AG20443 (cell line): ENCODE measurements around the gene CWH43.
"Not testable (repeated sequence)": the region's sequence is repeated elsewhere in the genome, so short reads cannot be mapped to it uniquely, and the experiment has no call there.

Experiments used
- DNase-seq: peaks from one replicate; pipeline ENCODE4 v3.0.0; 2012; ENCODE audit warnings: low spot score, mixed read lengths

CWH43 gene

GRCh38 chr4:48976041-48976440 is 10.0 kb upstream of the CWH43 start:
- no peak for DNase-seq

- no peak for DNase-seq
Observed at GRCh38 chr4:48979914-48980579, 6.0 kb upstream of the CWH43 start.

- not testable (repeated sequence) for DNase-seq
Observed at GRCh38 chr4:48984005-48984404, 2.1 kb upstream of the CWH43 start.

- DNase-seq: no peak
Observed at GRCh38 chr4:48985602-48985975, 486 bp upstream of the CWH43 start.

GRCh38 chr4:48986654-48987164 is 634 bp downstream of the CWH43 start:
- no peak for DNase-seq

GRCh38 chr4:48989461-48990203 is 3.6 kb downstream of the CWH43 start:
- no peak for DNase-seq

GRCh38 chr4:48991357-48991756 is 5.3 kb downstream of the CWH43 start:
- DNase-seq: no peak

- DNase-seq: no peak
Observed at GRCh38 chr4:48997962-48998361, 11.9 kb downstream of the CWH43 start.

- no peak for DNase-seq
Observed at GRCh38 chr4:48998440-48998839, 12.4 kb downstream of the CWH43 start.

GRCh38 chr4:49000806-49001205 is 14.7 kb downstream of the CWH43 start:
- DNase-seq: no peak

- no peak for DNase-seq
Observed at GRCh38 chr4:49002931-49003330, 16.9 kb downstream of the CWH43 start.

- no peak for DNase-seq
Observed at GRCh38 chr4:49018718-49019295, 32.7 kb downstream of the CWH43 start.

- DNase-seq: peak; percentile 58
Observed at GRCh38 chr4:49032440-49033161, 46.5 kb downstream of the CWH43 start.

GRCh38 chr4:49036528-49036927 is 50.5 kb downstream of the CWH43 start:
- DNase-seq: no peak

- no peak for DNase-seq
Observed at GRCh38 chr4:49044270-49044669, 58.2 kb downstream of the CWH43 start.

- DNase-seq: no peak
Observed at GRCh38 chr4:49058306-49058705, 72.2 kb downstream of the CWH43 start.

GRCh38 chr4:49063670-49064069 is 77.6 kb downstream of the CWH43 start:
- DNase-seq: no peak

- not testable (repeated sequence) for DNase-seq
Observed at GRCh38 chr4:49072196-49072595, 86.1 kb downstream of the CWH43 start.

GRCh38 chr4:49091883-49092282 is 105.8 kb downstream of the CWH43 start:
- not testable (repeated sequence) for DNase-seq

- DNase-seq: not testable (repeated sequence)
Observed at GRCh38 chr4:49092608-49093135, 106.6 kb downstream of the CWH43 start.

GRCh38 chr4:49096215-49096614 is 110.1 kb downstream of the CWH43 start:
- DNase-seq: not testable (repeated sequence)

- DNase-seq: not testable (repeated sequence)
Observed at GRCh38 chr4:49096627-49097026, 110.6 kb downstream of the CWH43 start.
